Fibroblast of mammary gland (primary cell): Measurements from ENCODE around the gene KCNJ14.

ENCODE experiments used
- DNase-seq: peaks from one replicate; pipeline ENCODE4 v3.0.0-alpha.2; 2010; ENCODE audit warnings: low read depth
- H3K4me3 ChIP-seq: 2 replicates; pipeline ENCODE4 v1.5.1; 2011; ENCODE audit warnings: low read depth, mild to moderate bottlenecking, low read length, moderate library complexity; ENCODE audit not compliant: control insufficient read depth
- CTCF ChIP-seq: conservative IDR thresholded peaks from 2 replicates; pipeline ENCODE4 v1.5.1; 2011; ENCODE audit warnings: low read depth, low read length, inconsistent platforms; ENCODE audit not compliant: control insufficient read depth, insufficient read depth

The KCNJ14 gene

GRCh38 chr19:48418317-48419064 is 36.9 kb upstream of the KCNJ14 start:
- DNase-seq: peak; percentile 50
- no peak overlapping the region for H3K4me3 ChIP-seq
- TF ChIP-seq CTCF: no peak

DNA sequence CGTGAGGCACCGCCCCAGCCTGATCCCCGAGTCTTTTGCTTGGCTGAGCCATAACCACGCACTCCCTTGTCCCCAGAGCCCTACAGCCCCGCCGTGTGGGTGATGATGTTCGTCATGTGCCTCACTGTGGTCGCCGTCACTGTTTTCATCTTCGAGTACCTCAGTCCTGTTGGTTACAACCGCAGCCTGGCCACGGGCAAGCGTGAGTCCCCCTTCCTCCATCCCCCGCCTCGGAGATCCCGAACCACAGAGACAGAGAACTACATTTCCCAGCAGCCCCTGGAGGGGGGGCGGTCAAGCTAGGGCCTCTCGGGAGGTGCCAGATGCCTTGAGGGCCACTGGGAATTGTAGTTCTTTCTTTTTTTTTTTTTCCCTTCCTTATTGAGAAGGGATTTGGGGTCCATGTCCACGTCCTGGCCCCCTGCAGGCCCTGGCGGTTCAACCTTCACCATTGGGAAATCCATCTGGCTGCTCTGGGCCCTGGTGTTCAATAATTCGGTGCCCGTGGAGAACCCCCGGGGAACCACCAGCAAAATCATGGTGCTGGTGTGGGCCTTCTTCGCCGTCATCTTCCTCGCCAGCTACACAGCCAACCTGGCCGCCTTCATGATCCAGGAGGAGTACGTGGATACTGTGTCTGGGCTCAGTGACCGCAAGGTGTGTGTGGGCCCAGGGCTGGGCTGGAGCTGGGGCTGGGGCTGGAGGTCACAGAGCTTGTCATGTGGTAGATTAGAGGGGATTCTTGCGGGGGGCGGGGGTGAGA is 36.0 kb upstream of the KCNJ14 start:
- peak; percentile 37 for DNase-seq

GRCh38 chr19:48421548-48421947 is 33.8 kb upstream of the KCNJ14 start:
- no peak for TF ChIP-seq CTCF
- H3K4me3 ChIP-seq: peak overlapping the region; percentile 15
- DNase-seq: peak; percentile 77

More for the DNA sequence above, 36.0 kb upstream of the KCNJ14 start:
- no peak overlapping the region for H3K4me3 ChIP-seq
- TF ChIP-seq CTCF: no peak

DNA sequence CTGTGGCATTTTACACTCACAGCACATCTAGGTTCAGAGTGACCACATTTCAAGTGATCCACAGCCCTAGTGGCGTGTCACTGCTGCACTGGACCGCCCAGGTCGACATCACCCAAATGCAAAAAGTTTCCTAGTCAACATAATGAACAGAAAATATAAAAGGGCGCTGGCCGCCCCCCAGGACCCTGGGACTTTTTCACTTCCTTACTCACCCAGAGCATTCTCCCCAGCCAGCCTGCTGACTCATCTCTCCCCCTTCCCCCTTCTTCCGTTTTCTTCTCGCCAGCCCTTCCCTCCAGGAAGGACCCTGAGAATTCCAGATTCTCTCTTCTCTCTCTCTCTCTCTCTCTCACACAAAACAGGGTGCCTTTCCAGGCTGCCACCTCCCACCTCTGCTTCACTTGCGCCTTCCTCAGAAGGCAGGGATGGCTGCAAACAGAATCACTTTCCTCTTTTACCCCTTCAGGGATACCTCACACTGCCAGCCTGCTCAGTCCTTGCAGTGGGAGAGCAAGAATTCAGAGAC is 30.6 kb upstream of the KCNJ14 start:
- no peak for TF ChIP-seq CTCF
- H3K4me3 ChIP-seq: no peak overlapping the region
- DNase-seq: peak; percentile 51

- DNase-seq: no peak
- H3K4me3 ChIP-seq: no peak overlapping the region
- TF ChIP-seq CTCF: no peak
Observed at GRCh38 chr19:48428670-48429069, 26.7 kb upstream of the KCNJ14 start.

DNA sequence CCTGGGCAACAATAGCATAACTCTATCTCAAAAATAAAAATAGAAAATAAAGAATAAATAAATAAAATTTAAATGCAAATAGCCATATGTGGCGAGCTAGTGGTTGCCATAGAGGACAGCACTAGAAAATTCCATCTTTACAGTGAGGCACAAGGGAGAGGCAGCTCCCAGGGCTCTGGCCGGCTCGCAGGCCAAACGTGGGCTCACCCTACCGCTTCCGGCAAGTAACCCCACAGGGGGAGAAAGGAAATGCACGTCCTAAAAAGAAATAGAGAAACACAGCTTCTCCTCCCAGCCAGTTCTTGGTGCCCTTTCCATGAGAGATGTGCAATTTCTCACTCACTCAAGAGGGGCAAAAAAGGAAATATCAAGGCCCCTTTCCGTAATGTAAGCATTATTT is 22.0 kb upstream of the KCNJ14 start:
- no peak for TF ChIP-seq CTCF
- DNase-seq: no peak

More for the DNA sequence above, 22.0 kb upstream of the KCNJ14 start:
- no peak overlapping the region for H3K4me3 ChIP-seq
